Fibroblast of lung (primary cell): ENCODE results near the gene OBSL1.

Experiments used
- EZH2 ChIP-seq: IDR thresholded peaks from 2 replicates; pipeline ENCODE4 v1.5.1; 2012; ENCODE audit warnings: low read length, control low read depth, mild to moderate bottlenecking; ENCODE audit errors: missing control alignments
- TF ChIP-seq, protein P1 (sequence below), 2 donors: IDR thresholded peaks in 1 of 2; conservative IDR thresholded peaks in 1 of 2; 1 replicate in 1 of 2; 2 replicates in 1 of 2; pipeline ENCODE4 v1.5.1; 2011 to 2012; ENCODE audit warnings: low read length in 2 of 2, control low read depth in 1 of 2, inconsistent platforms in 1 of 2, low read depth in 1 of 2, mild to moderate bottlenecking in 1 of 2

DNA sequence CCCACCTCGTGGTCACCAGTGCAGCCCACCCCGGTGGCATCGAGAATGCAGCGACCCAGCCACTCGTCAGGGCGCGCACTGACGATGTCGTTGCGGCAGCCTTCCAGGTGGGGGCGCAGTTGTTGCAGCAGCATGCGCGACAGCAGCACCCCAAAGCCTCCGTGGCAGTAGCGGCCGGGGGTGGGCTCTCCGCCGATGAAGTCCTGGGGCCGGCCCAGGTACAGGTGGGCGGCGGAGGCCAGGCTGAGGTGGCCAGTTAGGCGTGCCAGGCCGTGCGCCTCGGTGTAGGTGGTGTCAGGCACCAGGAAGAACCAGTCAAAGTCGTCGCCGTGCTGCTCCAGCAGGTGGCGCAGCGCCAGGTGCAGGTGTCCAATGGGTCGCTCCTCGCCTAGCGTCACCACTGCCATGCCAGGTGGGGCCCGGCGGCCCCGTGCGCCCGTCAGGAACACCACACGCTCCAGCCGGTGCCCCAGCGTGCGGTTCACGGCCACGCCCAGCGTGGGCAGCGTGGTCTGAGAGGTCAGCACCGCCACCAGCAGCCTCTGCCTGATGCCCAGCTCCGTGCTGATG lies 29.6 kb downstream of the OBSL1 start:
- TF ChIP-seq, protein P1, sequence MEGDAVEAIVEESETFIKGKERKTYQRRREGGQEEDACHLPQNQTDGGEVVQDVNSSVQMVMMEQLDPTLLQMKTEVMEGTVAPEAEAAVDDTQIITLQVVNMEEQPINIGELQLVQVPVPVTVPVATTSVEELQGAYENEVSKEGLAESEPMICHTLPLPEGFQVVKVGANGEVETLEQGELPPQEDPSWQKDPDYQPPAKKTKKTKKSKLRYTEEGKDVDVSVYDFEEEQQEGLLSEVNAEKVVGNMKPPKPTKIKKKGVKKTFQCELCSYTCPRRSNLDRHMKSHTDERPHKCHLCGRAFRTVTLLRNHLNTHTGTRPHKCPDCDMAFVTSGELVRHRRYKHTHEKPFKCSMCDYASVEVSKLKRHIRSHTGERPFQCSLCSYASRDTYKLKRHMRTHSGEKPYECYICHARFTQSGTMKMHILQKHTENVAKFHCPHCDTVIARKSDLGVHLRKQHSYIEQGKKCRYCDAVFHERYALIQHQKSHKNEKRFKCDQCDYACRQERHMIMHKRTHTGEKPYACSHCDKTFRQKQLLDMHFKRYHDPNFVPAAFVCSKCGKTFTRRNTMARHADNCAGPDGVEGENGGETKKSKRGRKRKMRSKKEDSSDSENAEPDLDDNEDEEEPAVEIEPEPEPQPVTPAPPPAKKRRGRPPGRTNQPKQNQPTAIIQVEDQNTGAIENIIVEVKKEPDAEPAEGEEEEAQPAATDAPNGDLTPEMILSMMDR (conservative IDR thresholded peaks at IDR 0.05 in 1 of 2, IDR thresholded peaks at IDR 0.05 in 1 of 2; ENCODE audit: low read depth in 1 of 2, low read length in 2 of 2), result peak; percentile 63 to 81
- no peak for TF ChIP-seq EZH2
